ENCODE data around the gene HIVEP2.

HIVEP2 gene

DNA sequence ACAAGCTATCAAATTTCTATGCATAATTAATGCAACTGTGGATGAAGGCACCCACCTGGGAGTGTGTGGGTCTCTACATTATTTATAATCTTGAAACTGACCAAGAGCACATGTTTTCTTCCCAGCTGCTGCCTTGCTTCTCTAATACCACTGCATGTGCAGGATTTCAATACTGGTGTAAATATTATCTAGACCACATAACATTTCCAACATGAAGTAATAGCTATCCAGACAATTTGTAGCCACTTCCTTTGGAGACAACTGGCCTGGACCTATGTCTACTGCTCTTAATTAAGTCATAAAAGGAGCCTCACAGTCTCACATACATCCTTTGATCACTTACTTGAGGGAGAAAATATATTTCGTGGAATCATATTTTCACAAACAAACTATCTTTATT is 180.7 kb downstream of the HIVEP2 start:
- no peak for DNase-seq

DNA sequence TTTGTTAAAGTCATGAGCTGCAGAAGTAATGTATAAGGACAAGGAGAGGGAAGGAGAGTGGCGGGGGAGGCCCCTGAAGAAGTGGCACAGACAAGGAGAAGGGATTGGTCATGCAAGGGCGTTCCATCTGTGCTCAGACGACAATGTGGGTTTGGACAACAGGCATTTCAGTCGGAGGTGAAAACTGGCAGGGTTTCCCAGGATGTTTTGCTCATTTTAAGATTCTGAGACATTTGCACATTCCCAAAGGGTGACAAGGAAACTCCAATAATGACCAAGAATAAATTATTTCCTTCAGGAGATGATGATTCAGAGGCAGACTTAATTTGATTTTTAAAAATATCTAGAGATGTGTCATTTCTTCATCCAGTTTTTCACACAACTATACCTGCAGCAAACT is 181.8 kb downstream of the HIVEP2 start:
- no peak for DNase-seq

DNA sequence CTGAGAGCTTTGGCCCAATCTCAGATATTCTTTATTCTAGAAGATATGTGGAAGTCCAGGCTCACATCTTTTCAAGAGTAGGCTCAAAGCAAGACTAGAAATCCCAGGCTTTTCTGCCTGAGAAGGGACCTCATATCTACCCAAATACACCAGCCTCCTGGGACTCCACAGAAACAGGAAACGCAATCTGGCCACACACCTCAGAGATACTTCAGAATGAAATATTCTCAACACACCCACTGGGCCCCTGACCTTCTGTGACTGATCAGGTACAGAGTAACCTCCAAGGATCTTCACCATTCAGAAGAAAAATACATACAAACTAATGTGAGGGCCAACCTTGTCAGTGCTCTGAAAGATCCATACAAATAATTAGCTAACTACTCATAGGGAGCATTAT is 183.2 kb downstream of the HIVEP2 start:
- DNase-seq: no peak

DNA sequence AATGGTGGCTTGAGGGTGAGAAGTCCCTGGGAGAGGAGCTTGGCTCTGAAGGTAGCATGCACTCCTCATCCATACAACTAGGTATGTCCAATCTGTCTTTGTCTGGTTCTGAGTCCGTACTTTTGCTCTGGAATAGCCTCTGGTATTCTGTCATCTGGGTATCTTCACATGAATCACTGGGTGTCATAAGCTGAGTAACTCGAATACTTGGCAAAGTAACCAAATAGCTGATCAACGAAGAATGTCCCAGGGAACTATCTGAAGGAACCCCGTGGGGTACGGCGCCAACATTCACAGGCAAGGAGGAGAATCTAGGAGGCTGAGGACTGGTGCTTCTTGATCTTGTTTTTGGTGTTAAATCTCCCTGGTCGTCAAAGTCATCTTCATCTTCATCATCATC is 184.8 kb downstream of the HIVEP2 start:
- no peak for DNase-seq

DNA sequence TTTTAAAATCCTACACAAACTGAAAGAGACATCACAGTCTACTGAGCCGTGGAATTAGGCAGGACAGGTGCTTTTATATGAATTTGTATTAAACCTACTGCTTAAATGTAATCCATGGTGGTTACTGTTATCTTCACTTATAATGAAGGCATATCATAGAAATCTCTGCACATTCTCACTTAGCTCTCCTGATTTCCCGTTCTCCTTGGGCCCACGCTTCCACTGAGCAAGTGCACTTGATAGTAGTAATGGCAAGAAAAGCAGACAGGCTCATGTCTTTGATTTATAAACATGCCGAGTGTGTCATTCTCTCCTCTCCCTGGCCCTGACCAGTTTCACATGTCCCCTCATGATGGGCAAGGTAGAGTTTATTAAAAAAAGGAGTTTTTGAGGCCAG is 186.3 kb downstream of the HIVEP2 start:
- no peak for DNase-seq

DNA sequence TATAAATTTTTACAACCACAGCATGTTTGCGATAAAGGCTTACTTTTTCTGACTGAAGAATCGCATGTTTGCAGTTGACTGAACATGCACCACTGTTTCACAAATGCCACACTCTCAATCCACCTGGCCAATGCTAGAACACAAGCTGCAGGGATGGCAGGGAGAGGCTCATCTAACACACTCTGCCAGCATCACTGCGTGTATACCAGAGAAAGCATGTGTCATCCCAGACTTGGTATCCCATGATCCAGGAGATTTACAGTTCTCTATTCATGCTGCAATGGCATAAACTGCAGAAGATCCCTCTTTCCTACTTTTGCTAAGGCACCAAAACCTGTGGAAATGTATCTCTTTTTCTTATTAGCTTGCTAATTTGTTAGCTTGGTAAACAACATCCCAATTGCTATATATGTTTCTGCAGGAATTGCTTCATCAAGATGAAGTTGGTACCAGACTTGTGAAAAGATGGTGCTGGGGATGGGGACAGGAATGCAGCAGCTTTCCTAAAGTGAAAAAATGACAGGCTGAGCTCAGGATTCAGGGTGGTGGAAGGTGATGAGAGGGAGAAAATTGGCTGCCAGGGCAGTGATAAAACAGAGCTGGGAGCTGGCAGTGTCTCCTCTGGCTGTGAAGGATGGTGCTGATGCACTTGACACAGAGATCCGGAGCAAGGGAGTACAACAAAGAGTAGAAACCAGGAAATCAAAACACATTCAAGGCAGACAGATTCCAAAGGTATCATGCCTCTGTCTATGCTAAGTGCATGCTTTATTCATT is 186.9 kb downstream of the HIVEP2 start:
- DNase-seq: no peak

DNA sequence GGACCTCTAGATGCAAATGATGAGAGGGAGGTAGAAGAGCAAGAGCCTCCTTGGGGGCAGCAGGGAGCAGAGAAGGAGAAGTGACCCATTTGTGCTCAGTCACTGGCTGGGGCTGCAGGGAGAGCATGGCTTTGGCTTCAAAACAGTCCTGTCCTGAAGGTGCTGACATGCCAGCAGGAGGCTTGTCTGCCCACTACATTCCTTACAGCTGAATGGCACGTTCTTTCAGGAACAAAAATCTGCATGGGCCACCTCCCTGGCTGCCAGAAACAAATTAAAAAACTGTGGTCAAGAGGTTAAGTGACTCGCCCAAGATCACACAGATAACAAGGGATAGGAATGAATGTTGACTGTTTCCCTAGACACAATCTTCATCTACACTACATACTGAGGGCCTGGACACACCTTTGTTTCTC is 188.8 kb downstream of the HIVEP2 start:
- DNase-seq: no peak

DNA sequence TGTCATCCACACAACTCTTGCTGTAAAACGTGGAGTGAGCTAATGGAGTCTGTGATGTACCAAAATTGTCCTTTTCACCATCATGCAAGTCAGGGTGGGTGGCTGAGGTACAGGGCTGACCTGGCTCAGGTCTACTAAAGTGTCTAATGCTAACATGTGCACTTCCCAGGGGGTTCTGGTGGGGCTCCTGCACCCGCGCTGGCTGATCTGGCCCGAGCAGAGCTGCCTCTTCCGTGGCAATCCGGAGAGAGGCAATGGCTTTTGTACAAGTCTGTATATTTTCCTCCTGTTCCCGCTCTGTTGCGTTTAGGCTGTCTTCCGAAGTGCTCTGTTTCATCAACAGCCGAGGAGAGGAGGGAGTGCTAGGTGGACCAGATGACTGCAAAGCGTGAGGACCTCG is 191.8 kb downstream of the HIVEP2 start:
- no peak for DNase-seq

DNA sequence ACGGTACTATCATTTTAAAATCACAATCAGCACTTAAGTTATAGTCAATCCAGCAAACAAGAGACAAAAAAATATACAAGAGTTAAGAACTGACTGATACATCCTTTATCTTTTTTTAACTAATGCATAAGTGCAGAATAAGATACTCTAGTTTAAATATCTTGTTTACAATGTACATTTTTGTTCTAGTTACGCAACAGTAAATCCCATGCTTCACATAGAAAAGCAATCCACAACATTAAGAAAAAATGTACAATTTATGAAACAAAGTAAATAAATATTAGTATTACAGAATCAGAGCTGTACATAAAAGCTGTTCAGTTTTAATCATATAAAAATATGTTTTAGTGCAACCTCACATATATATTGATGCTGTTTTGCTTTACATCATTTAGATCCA is 192.6 kb downstream of the HIVEP2 start:
- DNase-seq: no peak

DNA sequence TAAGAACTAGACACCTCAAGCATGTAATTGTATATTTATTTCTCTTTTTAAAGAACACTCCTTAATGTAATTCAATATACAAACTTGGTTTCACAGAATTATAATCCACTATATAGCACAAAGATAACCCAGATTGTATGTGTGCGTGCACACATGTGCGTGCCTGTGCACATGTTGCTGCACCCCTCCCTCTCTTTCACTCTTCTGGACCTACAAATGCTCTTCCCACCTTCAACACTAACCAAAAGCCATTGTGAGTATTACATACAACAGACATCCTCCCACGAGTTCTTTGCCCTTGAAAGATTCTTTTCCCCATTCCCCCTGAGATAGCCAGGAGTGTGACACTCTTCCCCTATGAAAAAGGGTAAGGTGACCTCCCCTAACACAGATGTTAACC is 193.5 kb downstream of the HIVEP2 start:
- DNase-seq: no peak

DNA sequence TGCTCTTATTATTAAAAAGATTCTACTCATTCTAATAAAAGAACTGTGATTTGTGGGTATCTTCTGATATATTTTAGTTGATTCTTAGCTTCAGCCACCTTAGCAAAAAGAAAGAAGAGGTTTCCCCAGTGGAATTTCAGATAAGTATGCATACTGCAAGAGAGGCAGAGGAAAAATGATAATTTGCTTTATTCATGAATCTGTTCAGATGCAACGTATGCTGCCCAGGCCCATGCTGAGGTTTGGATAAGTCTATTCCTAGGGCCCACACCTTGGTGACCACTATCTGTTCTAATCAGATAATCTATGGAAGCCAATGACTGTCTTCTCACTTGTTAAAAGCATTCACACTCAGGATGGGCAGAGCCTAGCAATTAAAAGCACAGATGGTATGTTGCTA is 194.0 kb downstream of the HIVEP2 start:
- DNase-seq: no peak

DNA sequence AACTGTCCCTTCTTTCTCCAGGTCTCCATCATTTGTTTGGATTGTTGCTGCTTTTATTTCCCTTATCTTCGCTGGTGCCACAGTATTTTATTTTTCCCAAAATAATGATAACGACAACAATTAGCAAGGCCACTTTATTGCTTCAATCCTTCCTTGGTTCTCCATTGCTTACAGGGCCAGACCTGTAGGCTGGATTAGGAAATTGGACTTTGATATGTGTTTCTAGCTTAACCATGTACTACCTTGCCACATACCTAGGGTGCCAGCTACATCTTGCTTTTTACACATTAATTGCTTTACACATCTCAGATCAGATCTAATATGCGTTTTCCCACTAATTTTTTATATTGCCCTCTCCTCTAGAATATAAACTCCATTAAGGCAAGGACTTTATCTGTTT is 195.4 kb downstream of the HIVEP2 start:
- DNase-seq: no peak

DNA sequence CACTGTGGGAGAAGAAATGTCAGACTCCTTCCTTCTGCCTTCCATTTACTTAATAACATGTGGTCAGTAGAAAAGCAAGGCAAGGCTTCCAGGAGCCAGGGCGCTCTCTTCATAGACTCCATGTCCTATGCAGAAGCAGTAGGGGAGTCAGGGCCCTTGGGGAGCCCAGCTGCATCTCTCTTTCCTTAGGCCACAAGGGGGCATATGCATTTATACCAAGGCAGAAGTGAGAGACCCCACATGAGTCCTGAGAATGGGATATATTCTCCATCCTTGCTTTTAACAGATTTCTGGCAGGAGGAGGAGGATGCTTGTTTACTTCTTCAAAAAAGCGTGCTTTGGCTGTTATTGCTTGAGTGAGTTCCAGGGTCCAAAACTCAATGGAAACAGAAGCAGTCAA is 198.5 kb downstream of the HIVEP2 start:
- DNase-seq: no peak

DNA sequence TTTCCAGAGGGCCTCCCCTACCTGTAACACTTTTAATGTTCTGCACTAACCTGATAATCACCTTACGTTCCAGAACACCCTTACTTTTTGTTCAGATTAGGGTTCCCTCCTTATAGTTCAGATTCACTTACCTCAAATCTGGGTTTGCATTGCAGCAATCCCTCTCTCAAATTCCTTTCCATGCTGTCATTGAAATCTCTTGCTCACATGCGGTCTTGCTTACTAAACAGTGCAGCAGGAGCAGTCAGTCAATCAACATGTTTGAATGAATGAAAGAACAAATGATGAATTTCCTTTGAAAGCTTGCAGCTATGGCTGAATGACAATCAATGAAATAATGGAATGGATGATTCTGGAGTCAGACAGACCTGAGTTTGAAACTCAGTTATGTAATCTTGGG is 200.1 kb downstream of the HIVEP2 start:
- DNase-seq: no peak

DNA sequence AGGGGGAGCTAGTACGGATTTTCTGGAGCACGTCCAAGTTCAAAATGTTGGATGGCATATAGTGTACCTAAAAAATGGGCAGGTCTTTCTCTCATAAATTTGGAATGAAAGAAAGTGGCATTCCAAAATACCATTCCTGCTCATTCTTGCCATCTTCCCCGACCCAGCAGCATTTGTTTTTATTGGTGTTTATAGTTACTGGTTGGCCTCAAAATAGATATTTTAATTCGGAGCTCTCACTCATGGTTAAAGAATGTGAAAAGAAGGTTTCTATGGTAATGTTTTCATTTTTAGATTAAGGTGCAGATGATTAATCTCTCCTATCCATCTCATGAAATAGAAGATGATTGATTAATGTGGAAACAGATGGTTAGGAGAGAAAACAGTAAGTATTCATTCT is 204.5 kb downstream of the HIVEP2 start:
- DNase-seq: no peak

DNA sequence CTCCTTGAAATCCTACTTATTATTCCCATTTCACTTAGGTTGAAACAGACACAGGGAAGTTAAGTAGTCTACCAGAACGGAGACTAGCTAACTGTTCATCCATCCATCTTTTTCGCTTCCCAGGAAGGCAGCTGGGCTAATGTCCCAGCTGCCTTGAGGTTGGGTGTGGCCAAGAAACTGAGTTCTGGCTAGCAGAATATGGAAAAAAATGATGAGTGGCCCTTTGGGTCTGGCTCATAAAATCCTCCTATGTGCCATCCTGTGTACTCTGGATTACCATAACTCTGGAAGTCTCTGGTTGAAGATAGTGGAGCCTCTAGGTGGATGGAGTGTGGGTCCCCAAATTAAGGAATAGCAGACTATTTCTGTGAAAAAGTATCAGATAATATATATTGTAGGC is 206.2 kb downstream of the HIVEP2 start:
- DNase-seq: no peak

DNA sequence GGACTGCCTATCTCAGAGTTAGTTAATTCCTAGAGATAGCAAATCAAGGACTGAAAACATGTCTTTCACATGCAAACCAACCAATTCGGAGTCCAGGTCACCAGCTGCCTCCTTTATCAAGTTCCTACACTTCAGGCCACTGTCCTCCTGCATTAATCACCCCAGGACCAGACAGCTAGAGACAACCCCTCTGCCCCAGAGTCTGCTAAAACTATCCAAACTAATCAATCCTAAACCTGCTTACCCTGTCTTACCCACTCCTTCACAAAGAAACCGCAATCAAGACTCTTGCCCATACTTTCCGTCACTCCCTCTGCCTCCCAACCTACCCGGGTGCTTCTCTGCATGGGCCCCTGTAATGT is 207.0 kb downstream of the HIVEP2 start:
- no peak for DNase-seq

DNA sequence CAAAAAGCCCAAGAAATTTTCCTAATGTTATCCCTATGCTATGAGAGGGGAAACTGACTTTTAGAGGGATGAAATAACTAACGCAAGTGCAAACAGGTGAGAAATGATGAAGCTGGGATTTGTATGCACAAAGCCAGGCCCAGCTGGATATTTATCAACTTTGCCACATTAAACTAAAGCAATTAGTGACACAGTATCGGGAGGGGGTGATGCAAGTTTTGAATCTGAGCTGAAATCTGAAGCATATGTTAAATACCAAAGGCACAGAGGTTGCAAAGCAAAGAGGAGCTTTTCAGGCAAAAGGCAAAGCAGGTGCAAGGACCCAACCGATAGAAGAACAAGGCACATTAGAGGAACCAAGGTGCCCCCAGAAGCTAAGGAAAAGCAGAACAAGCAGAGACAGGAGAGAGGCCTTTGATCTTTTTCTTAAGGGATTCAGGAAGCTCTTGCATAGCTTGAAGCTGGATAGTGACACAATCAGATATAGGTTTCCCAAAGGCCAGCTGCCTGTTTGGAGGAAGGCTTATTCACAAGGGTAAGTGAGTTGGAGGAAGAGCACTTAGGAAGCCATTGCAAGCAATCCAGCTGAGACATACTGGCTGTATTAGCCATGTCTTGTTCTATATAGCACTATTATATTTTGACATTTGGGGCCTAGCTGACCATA is 207.5 kb downstream of the HIVEP2 start:
- no peak for DNase-seq

DNA sequence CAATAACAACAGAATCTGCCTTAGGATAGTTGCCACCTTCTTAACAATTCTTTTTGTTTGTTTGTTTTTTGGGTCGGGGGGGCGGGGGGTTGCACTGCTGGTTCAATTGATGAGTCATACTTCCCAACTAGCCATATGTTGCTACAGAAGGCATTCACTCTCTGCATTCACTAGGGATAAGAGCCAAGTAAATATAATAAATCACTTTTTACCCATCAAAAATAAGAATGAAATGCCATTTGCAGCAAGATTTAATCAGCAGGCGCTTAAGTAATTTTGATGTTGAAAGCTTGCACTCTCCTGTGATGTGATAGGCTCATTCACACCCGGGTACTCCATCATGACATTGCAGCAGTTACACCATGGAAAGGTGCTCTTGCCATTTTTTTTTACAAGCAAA is 209.8 kb downstream of the HIVEP2 start:
- DNase-seq: no peak

DNA sequence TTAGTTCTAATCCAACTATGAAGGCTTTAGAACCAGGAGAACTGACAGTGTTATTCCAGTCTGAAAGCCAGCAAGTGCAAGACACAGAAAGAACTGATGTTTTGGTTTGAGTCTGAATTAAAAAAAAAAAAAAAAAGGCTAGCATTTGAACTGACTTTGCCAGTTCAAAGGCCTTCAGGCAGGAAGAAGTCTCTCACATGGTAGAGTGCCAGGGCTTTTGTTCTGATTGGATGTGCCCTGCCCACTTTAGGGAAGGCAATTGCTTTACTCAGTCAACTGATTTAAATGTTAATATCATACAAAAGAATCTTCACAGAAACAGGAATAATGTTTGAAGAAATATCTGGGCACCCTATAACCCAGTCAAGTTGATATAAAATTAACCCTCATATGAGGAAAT is 212.2 kb downstream of the HIVEP2 start:
- DNase-seq: no peak

DNA sequence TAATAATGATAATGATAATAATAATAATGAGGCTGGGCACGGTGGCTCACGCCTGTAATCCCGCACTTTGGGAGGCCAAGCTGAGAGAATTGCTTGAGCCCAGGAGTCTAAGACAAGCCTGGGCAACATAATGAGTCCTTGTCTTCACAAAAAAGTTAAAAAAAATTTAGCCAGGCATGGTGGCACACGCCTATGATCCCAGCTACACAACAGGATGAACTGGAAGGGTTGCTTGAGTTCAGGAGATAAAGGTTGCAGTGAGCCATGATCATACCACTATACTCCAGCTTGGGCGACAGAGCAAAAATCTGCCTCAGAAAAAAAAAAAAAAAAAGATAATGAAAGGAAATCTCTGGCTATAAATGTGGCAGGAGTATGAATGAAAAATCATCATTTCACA is 213.4 kb downstream of the HIVEP2 start:
- DNase-seq: no peak

DNA sequence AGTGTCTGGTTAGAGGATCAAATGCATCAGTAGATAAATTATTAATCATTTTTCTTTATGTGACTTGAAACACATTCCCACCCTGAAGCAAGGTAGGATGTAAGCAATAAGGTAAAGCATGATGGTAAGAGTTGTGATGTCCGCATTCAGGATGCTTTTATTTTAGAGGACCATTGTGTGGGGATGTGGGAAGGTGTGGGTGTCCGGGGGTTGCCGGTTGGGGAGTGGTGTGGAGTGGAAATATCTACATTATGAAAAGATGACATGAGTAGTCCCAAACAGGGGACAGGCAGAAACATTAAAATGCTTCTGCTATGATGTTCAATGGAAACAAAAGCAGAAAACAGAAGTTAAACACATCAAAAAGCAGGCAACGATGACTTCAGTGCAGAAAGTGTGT is 215.4 kb downstream of the HIVEP2 start:
- no peak for DNase-seq

DNA sequence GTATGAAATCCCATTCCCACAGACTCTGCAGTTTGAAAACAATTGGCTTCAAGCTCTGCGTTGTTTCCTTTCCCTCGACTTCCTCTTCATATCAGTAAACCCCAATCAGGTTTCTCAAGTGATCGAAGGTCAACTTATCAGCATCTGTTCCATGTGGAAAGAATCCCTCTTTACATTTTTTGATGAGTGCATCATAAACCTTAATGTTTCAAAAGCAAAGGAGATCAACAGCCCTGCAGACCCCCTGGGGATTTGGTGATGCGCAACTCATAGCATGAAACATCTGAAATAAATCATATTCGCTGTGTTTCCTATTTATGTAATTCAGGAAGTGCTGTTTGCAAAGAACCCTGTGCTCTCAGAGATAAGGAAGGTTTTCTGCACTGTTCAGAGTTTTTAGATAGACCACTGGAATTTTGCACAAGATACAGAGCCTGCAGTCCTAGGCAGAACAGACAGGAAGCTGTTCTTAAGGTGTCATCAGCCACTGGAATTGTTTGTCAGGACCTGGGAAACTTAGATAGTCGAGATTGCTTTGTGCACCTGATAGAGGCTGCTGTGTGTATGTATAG is 216.0 kb downstream of the HIVEP2 start:
- DNase-seq: no peak

DNA sequence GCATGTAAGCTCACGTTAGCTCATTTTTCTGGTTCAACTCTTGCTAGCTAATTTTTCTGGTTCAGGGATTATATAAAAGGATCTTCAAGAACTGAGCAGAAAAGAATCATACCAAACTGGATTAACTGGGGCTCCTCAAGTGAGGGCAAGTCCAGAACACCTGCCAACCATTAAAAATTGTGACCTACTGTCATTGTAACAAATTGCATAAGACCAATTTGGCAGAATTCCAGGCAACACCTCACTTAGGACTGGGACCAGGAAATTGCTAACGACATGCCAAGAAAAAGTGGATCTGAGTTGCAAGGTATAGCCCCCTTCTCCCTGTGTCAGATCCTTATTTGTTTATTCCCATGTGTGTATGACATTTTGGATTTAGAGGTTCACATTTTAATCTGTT is 216.6 kb downstream of the HIVEP2 start:
- no peak for DNase-seq

DNA sequence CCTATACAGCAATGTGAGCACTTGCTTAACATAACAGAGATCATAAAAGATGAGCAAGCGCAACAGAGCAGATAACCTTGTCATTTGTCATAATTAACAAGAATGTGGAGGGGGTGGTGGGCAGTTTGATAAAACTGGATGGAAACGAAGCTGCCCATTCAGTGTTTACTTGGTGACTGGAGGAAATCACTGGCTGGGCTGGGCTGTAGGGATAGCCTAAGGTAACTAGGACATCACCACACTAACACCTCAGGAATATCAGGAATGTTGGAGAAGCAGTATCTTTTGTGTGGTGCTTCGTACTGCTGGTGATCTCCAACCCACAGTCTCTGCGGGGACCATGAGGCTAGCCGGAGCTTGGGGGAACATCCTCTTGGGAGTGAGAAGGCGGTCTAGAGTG is 218.4 kb downstream of the HIVEP2 start:
- DNase-seq: no peak

Data from NK-92 treated with Interleukin-12 subunit alpha and Interleukin-12 subunit beta, amount 100 ng/mL, for 24 hours (cell line).